Measurements from ENCODE around the gene PCTP.

The PCTP gene

DNA sequence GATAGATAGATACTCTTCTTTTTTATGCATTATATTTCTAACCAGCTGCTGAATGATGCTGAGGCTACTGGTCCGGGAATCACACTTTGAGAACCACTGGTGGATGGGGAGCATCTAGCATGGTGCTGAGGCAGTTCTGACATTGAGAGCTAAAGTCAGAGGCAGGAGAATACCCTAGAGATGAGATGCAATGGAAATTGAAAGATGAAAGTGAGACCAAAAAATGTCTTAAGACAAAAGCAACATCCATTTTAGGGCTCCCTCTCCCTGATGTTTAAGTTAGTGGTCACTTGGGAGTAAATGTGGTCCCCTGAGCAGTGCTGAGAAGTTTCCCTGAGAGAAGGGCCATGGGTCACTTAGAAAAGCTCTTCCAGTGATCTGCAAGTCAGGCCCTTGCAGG, 6.8 kb downstream of the PCTP start:
- DNase-seq (ENCODE audit: low read depth in 2 of 2): no peak

DNA sequence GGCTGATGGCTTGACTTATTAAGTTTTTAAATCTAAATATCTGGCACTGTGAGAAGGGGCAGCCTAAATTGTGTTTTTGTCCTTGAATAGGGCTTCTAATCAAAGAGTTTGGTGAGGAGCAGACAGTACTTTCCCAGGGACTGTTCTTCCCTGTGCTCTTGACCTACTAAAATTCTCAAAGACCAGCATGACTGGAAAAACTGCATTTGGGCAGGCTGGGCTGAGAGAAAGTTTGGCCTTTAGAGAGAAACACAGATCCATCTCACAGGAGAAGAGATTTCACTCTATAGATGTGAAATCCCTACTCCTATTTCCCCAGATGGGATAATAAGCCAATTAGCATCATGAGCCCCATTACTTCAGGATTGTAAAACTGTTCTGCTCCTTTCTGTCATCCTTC, 7.3 kb downstream of the PCTP start:
- no peak for DNase-seq (ENCODE audit: low read depth in 2 of 2)

DNA sequence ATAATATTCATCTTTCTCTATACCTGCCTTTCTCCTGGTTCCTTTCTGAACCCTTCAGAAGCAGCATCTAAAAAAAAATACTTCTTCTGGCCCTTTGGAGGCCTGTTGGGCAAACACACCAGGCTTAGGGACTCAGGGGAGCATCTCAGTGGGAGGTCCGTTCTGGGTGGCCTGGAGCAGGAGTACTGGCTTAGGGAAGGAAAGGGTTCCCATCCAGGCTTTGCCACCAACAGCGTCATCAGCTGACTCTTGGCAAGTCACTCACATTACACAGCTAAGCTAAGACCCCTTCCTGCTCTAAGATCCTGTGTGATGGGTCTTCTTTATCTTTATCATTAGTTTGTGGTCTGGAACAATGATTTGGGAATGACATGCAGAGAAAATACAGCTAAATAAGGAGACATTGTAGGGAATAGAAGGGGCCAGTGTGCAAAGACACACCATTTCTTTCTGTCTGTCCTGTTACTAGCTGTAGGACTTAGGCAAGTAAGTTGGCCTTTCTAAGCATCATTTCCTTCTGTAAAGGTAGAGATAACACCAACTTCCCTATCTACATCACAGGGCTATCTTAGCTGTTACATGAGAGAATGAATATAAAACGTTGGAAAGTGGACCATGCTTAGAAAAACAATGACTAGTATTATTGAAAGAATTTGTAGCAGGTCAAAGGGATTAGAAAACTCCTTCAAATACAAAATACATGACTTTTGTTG, 9.9 kb downstream of the PCTP start:
- no peak for DNase-seq (ENCODE audit: low read depth in 2 of 2)

DNA sequence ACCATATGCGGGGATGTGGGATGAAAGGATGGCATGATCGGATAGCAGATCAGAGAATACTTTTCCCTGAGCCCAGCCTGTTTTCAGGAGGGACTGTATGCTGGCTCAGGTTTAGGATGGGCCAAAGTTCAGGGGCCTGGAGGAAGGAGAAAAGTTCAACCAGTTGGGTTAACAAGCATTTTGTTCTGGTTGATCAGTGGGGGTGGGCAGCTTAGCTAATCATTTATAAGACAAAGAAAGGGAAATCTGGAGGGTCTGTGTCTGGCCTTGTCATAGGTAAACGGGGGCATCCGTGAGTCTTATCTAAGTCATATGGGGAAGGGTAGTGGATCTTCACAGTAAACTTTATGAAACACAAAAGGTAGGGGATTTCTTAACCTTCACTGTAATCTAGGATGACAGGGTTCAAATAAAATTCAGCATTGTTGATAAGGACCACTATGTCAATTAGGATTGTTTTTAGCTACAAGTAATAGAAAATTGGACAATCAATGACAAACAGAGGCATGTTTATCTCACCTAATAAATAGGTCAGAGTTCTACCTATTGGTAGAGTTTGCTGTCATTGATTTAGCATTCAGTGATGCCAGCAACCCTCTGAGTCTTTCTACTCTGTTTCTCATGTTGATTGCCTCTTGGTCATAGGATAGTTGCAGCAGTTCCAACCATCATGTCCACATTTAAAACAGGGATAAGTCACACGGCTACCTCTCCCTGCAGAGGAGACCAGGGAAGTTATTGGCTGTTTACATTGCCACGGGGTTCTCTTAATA, 11.4 kb downstream of the PCTP start:
- DNase-seq (ENCODE audit: low read depth in 2 of 2): no peak

DNA sequence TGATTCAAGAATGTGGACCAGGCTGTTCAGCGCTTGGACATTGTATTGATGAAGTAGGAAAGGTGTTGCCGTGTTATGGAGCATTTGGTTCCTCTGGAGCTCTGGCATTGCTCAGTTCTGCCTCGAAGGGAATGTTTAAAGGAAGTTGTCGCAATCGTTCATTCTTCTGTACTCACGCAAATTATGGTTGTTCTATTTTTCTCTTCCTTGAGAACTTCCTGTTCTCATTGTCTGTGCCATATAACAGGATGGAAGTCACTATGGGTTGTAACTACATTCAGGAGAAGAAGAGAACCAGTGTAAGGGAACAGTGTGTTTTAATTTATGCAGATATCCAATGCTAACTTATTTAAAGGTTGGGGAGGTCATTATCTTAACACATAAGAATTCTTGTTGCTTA, 13.0 kb downstream of the PCTP start:
- DNase-seq (ENCODE audit: low read depth in 2 of 2): no peak

DNA sequence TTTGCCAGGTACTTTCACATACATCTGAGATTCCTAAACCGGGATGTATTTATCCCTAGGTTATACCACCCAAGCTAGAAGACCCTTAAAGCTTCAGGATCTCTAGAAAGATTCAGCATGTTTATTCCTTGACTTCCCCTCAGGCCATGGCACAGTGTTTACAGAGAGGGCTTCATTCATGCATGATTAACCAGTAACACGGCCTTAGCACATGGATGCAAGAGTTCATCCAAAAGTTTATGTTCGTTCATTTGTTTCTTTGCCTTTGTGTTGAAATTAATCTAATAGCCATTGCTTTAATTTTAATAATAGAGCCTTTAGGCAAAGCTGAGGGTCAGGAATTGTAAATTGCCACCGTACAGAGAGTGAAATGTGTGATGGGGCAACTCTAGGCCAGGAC, 13.8 kb downstream of the PCTP start:
- no peak for DNase-seq (ENCODE audit: low read depth in 2 of 2)

- DNase-seq (ENCODE audit: low read depth in 2 of 2): no peak
Observed at GRCh38 chr17:55765472-55765871, 14.6 kb downstream of the PCTP start.

- no peak for DNase-seq (ENCODE audit: low read depth in 2 of 2)
Observed at GRCh38 chr17:55768936-55769624, 18.2 kb downstream of the PCTP start.

DNA sequence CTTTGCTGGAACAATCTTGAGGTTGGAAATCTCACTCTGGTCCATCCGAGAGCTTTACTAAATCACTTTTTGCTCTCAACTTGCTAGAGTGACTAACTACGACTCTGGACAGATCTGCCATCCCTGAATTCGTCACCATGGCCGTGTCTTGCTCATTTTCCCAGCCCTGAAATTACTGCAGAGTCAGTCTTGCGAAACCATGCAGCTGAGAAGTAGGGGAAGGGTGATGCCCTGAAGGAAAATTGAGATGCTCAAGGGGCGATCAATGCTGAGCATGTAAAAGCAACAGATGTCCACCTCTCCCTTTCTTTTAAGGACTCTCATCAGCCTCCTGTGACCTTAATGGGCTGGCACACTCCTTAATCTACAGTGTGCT, 18.8 kb downstream of the PCTP start:
- no peak for DNase-seq (ENCODE audit: low read depth in 2 of 2)

GRCh38 chr17:55770196-55770870, 19.5 kb downstream of the PCTP start:
- DNase-seq (ENCODE audit: low read depth in 2 of 2): no peak

DNA sequence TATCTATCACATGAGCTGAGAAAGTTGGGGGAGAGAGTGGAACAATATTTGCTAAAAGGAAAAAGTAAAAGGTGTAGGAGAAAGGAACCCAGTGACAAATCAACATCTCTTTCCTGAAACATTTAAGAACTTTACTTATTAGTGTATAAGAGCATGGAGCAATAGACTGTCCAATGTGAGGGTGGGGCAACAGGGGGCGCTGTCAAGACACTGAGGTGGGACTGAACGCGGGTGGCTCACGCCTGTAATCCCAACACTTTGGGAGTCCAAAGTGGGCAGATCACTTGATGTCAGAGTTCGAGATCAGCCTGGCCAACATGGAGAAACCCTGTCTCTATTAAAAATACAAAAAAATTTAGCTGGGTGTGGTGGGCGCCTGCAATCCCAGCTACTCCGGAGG, 21.2 kb downstream of the PCTP start:
- DNase-seq (ENCODE audit: low read depth in 2 of 2): no peak

GRCh38 chr17:55773671-55774070, 22.8 kb downstream of the PCTP start:
- DNase-seq (ENCODE audit: low read depth in 2 of 2): no peak

DNA sequence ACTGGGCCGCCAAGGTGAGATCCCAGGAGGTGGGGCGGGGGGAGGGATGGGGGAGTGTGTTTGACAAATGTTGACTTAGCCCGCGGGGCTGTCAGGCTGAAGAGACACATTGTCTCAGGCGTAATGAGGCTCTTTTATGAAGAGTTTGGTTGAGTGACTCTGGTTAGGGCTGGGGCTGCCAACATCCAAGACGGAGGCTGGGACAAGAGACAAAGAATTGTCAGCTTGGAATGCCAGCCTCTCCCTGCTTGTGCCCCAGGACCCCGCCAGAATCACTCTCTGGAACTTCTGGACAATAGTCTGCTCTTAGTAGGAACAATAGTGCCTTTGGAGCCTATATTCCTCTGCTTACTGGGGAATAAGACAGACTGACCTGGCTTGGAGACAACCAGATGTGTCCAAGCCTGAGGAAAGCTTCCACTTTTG, 24.0 kb downstream of the PCTP start:
- no peak for DNase-seq (ENCODE audit: low read depth in 2 of 2)

DNA sequence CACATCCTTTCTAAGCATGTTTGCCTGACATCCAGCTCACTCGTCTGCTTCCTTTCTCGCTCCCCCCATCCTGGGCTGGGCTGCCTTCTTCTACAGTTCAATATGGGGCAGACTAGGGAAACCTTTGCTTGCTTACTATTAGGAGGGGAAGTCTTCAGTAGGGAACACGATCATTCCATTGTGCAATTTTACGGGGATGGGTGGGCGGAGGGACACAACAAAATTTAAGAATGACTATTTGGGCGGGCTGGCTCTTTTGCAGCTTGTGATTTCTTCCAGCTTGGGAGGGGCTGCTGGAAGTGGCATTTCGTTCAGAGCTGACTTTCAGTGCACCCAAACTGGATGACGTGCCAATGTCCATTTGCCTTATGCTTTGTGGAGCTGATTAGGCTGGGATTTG, 25.4 kb downstream of the PCTP start:
- no peak for DNase-seq (ENCODE audit: low read depth in 2 of 2)

DNA sequence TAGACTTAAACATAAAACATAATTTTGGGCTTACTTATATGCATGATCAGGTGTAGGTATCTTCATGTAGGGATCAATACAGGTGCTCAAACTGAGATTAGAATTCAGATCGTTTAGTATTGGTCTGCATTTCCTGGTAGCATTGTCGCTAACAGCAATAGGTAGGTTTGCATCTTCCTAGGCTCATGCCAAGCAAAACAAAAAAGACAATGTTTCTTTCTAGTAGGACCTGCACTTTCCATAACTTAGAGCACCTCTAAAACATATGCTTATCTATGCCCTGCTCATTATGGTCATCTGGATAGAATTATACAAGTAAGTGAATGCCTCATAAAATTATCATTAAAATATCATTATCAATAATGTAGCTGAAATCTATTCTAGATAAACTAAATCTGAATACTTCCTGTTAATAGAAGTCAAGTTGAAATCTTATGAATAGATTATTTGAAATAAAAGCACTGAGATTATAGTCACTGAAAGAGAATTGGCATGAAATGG, 26.7 kb downstream of the PCTP start:
- no peak for DNase-seq (ENCODE audit: low read depth in 2 of 2)

DNA sequence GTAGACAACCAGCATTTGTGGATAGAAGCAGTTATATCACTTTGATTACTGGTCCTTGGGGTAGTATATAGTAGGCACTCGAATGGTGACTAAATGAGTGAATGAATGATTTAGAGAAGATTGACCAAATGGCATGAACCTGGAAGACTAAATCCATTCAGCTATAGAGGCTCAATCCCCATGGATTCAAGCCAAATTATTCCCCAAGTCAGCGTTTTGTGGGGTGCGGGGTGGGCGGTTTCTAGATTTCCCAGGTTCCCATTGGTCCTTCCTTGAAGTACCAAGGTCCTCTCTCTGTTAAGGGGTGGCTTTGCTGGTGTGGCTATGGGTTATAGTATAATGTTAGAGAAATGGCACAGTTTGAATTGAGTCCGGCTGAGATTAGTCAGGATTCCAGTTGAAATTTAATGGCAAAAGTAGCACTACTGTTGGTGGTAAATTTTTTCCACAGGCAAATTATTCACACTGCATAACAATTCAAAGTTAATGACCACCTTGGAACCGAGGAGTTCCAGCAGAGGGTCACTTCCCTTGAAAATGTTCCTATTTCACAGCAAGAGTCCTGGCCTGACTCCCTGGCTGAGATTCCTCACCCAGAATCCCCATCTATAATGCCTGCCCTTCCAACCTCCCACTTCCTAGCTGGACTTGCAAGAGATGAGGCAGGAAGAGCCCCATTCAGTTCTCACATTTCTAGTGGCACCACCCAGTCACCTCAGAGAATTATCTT, 27.7 kb downstream of the PCTP start:
- no peak for DNase-seq (ENCODE audit: low read depth in 2 of 2)

GRCh38 chr17:55783684-55784245, 32.9 kb downstream of the PCTP start:
- no peak for DNase-seq (ENCODE audit: low read depth in 2 of 2)

GRCh38 chr17:55784666-55785065, 33.8 kb downstream of the PCTP start:
- DNase-seq (ENCODE audit: low read depth in 2 of 2): no peak

DNA sequence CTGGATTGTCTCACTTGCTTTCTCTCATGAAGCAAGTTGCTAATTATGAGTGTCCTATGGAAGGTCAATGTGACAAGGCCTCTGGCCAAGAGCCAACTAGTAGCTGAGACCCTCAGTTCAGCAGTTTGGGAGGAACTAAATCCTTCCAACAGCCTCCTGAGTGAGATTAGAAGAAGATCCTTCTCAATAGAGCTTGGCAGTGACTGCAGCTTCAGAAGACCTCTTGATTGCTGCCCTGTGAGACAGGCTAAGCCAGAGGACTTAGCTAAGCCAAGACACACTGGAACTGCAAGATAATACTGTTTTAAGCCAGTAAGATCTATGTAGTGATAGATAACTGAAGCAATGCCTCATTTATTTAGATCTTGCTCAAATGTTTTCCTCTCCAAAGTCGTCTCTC, 34.3 kb downstream of the PCTP start:
- no peak for DNase-seq (ENCODE audit: low read depth in 2 of 2)

DNA sequence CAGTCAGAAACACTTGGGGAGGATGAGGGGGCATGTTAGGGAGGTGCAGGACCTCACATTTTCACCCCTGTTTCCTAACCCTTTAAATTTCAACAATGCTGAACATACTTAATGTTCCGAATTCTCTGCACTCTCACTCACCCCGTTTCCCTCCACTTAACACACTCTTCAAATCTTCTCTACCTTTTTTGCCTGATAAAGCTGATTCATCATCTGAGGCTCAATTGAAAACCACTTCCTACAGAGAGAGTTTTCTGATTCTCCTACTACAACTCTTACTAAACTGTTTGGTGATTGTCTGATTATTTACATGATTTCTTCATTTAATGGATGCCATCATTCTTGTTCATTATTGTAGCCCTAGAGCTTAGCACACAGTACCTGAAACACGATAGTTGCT, 42.4 kb downstream of the PCTP start:
- no peak for DNase-seq (ENCODE audit: low read depth in 2 of 2)
